ENCODE results near the gene NLE1.

- TF ChIP-seq POLR2AphosphoS5 (IDR thresholded peaks at IDR 0.05; ENCODE audit: low read depth, low read length), result no peak
- TF ChIP-seq POLR2A (IDR thresholded peaks at IDR 0.05; ENCODE audit: low read depth, low read length), result no peak
- no peak for TF ChIP-seq TAF1 (IDR thresholded peaks at IDR 0.05; ENCODE audit: borderline replicate concordance, low read depth, low read length)
Measured at GRCh38 chr17:35167666-35168065, 25.6 kb upstream of the NLE1 start.
